HepG2 (cell line): ENCODE measurements around the gene HMGB4. TPM values are rescaled to one million over a fixed set of nuclear protein-coding genes. Genes with fewer than 3 reads are reported as not detected.

Experiments
- ATAC-seq: fragments of 200-7000 bp; cut with Tn5 transposase; 3 replicates; pipeline ENCODE4 v1.9.1; 2020; ENCODE audit warnings: mild to moderate bottlenecking, moderate library complexity
- BruUV-seq: library from RNA; stranded (reverse); fragments of 400-500 nt; replicated peaks from 2 replicates; lab custom pipeline; 2021; lab: Mats Ljungman, UMichigan
- CTCF ChIA-PET: fragments of 300-600 bp; formaldehyde crosslinking; extraction: SDS; loops from one replicate; lab custom pipeline; 2021; ENCODE audit warnings: low total read pairs, inconsistent platforms, low intra/inter-chr PET ratio; lab: Yijun Ruan, JAX
- POLR2A ChIA-PET: fragments of 350-600 bp; sonication (Branson Sonifier 250); formaldehyde crosslinking; loops from one replicate; lab custom pipeline; 2020; ENCODE audit warnings: antibody characterized with exemption, inconsistent platforms; lab: Yijun Ruan, JAX
- DNase-seq: peaks from one replicate; pipeline ENCODE4 v3.0.0-alpha.2; 2015; ENCODE audit warnings: low spot score
- FAIRE-seq: peaks from 3 replicates; lab custom pipeline; 2011; peaks lifted over from hg19 to GRCh38; lab: Jason Lieb, UNC
- H2AFZ ChIP-seq: one replicate; pipeline ENCODE4 v1.6.1; 2011; ENCODE audit warnings: low read length, inconsistent platforms
- H3K27ac ChIP-seq: fragments of 300-600 bp; 3 replicates; pipeline ENCODE4 v1.8.0; 2011; ENCODE audit warnings: mixed run types, mild to moderate bottlenecking, mixed read lengths, low read length, inconsistent platforms; ENCODE audit not compliant: insufficient read depth; ENCODE audit errors: extremely low read length
- H3K27me3 ChIP-seq, 2 experiments: fragments of 200-600 bp in 1 of 2; 2 replicates in 1 of 2; 3 replicates in 1 of 2; pipeline versions ENCODE4 v1.6.0 to v1.8.0; 2011; ENCODE audit warnings: low read length in 2 of 2, mild to moderate bottlenecking in 2 of 2, moderate library complexity in 2 of 2, inconsistent platforms in 1 of 2; ENCODE audit not compliant: insufficient read depth in 2 of 2, control insufficient read depth in 1 of 2
- H3K36me3 ChIP-seq, 2 experiments: fragments of 200-600 bp in 1 of 2; replicated peaks in 1 of 2; 2 replicates in 1 of 2; 3 replicates in 1 of 2; pipeline versions ENCODE4 v1.5.1 to v1.8.0; 2011; ENCODE audit warnings: low read length in 2 of 2, inconsistent platforms in 1 of 2; ENCODE audit not compliant: insufficient read depth in 2 of 2, control insufficient read depth in 1 of 2
- H3K4me1 ChIP-seq: 2 replicates; pipeline ENCODE4 v1.5.1; 2012; ENCODE audit warnings: low read length, inconsistent platforms; ENCODE audit not compliant: insufficient read depth
- H3K4me2 ChIP-seq: 2 replicates; pipeline ENCODE4 v1.6.0; 2011; ENCODE audit warnings: low read depth, low read length, inconsistent platforms
- H3K4me3 ChIP-seq, 3 experiments: fragments of 200-600 bp in 1 of 3; sonication (generic), shearing (Covaris generic) in 1 of 3; replicated peaks in 1 of 3; 2 replicates each; pipeline ENCODE4 v1.5.1; 2011 to 2016; ENCODE audit warnings: low read length in 3 of 3, inconsistent platforms in 2 of 3, low read depth in 2 of 3, mild to moderate bottlenecking in 2 of 3, control low read depth in 1 of 3, mixed read lengths in 1 of 3; ENCODE audit not compliant: insufficient read depth in 1 of 3
- H3K79me2 ChIP-seq: one replicate; pipeline ENCODE4 v1.6.1; 2011; ENCODE audit warnings: low read length, inconsistent platforms; ENCODE audit not compliant: insufficient read depth
- H3K9ac ChIP-seq: 2 replicates; pipeline ENCODE4 v1.6.0; 2011; ENCODE audit warnings: mild to moderate bottlenecking, low read depth, low read length, inconsistent platforms; ENCODE audit not compliant: insufficient read depth
- H3K9me3 ChIP-seq: 2 replicates; pipeline ENCODE4 v1.5.1; 2012; ENCODE audit warnings: mild to moderate bottlenecking, low read length
- H4K20me1 ChIP-seq: 2 replicates; pipeline ENCODE4 v1.6.0; 2011; ENCODE audit warnings: inconsistent platforms, mild to moderate bottlenecking, low read length, moderate library complexity; ENCODE audit not compliant: insufficient read depth
- PRPF4 ChIP-seq: fragments of 200-400 bp; formaldehyde crosslinking; IDR thresholded peaks from 2 replicates; pipeline ENCODE4 v1.6.1; 2016; ENCODE audit warnings: low read length, low read depth; ENCODE audit not compliant: poor library complexity, severe bottlenecking
- ZFYVE20 ChIP-seq: sonication (generic); formaldehyde crosslinking; IDR thresholded peaks from 2 replicates; pipeline ENCODE4 v1.8.0; 2023; ENCODE audit warnings: low read depth, mild to moderate bottlenecking, moderate library complexity, missing genetic modification reagents, borderline replicate concordance
- WGBS: methylation state at CpG from one replicate; pipeline ENCODE4 v1.1.6; 2017; ENCODE audit warnings: low lambda C conversion rate; 5-methylcytosine and 5-hydroxymethylcytosine counted together
- in situ Hi-C: cut with HindIII; loops from 2 replicates; pipeline ENCODE4 v1.10.0; 2017; ENCODE audit warnings: low pct_unique_long_range_greater_than_20kb; ENCODE audit not compliant: extremely low pct_ligation_motif_present
- intact Hi-C: fragments of 100-400 bp; cut with micrococcal nuclease; formaldehyde crosslinking; loops from one replicate; pipeline ENCODE4 v1.10.0; 2022; ENCODE audit not compliant: unreplicated experiment
- polyA plus RNA-seq, 8 experiments: library from polyadenylated mRNA; depleted of rRNA in 3 of 8; stranded (reverse) in 7 of 8; unstranded in 1 of 8; fragments of >200 nt; fragmentation: Illumina TruSeq in 4 of 8; extraction: Trizol in 4 of 8; gene quantifications; 2 replicates each; pipeline versions ENCODE4 v1.2.1 to v1.2.3, GENCODE V29; 2011 to 2016; ENCODE audit warnings: low read depth in 4 of 8, missing spikeins in 1 of 8, mixed read lengths in 1 of 8; ENCODE audit not compliant: insufficient read depth in 1 of 8
- total RNA-seq, 5 experiments: library from RNA; depleted of rRNA; stranded (reverse); fragments of >200 nt; fragmentation: Illumina TruSeq; extraction: Trizol; gene quantifications; 2 replicates each; pipeline ENCODE4 v1.2.3, GENCODE V29; 2016; ENCODE audit warnings: low read depth in 1 of 5
- TF ChIP-seq, protein P1 (sequence below): IDR thresholded peaks from 2 replicates; pipeline ENCODE4 v1.6.1; 2016; ENCODE audit warnings: missing biosample characterization, missing genetic modification reagents, low read depth
- TF ChIP-seq, protein P2 (sequence below), 2 experiments: IDR thresholded peaks; 2 replicates each; pipeline ENCODE4 v1.6.1; 2011 to 2012; ENCODE audit warnings: low read length in 2 of 2, borderline replicate concordance in 1 of 2, low read depth in 1 of 2, mild to moderate bottlenecking in 1 of 2, moderate library complexity in 1 of 2

Gene HMGB4
- total and polyA plus RNA-seq, 2 of the 13 experiments (the other 11 are each of a cell fraction or from before 2014, with no cell fraction given) = not detected

DNA sequence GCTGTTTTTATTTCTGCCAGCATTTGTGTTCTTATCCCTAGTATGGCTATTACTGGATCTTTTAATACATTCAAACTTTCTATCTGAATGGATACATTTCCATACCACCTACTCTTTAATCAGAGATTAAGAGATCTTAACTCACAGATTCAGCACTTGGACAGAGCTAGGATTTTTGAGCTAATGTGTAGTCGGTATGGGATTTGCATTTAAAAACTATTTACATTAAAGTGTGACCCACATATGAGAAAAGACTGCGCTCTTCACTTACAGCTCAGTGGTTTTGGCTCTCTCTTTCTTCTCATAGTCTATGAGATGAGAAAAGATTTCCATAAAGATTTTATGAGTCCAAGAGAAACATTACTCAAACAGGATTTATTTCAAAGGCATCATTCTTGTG lies 16.4 kb downstream of the HMGB4 start:
- no peak overlapping the region for H3K4me2 ChIP-seq
- ATAC-seq (no peak), DNase-seq (no peak)
- no peak overlapping the region for H3K9ac ChIP-seq
- no peaks in the 10 kb centered on the region for H3K9me3 ChIP-seq
- no TSS peak for BruUV-seq
- H3K4me3 ChIP-seq = no peak overlapping the region
- no peaks in the 10 kb centered on the region for H3K79me2 ChIP-seq
- POLR2A ChIA-PET = no interaction called here
- CTCF ChIA-PET = no interaction called here
- WGBS = 13% methylated on average over 2 of the region's 2 CpGs
- no peaks in the 10 kb centered on the region for H4K20me1 ChIP-seq
- intact Hi-C loops = no loop called here
- no peak overlapping the region for H3K27ac ChIP-seq
- in situ Hi-C loops = no loop called here
- TF ChIP-seq ZFYVE20 = no peak
- TF ChIP-seq, protein P1, sequence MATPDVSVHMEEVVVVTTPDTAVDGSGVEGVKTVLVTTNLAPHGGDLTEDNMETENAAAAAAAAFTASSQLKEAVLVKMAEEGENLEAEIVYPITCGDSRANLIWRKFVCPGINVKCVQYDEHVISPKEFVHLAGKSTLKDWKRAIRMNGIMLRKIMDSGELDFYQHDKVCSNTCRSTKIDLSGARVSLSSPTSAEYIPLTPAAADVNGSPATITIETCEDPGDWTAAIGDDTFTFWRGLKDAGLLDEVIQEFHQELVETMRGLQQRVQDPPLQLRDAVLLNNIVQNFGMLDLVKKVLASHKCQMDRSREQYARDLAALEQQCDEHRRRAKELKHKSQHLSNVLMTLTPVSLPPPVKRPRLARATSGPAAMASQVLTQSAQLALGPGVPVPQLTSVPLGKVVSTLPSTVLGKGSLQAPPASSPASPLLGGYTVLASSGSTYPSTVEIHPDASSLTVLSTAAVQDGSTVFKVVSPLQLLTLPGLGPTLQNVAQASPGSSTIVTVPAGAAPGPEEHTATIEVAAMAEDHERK (CRISPR knock-in tag) = no peak
- TF ChIP-seq, protein P2, sequence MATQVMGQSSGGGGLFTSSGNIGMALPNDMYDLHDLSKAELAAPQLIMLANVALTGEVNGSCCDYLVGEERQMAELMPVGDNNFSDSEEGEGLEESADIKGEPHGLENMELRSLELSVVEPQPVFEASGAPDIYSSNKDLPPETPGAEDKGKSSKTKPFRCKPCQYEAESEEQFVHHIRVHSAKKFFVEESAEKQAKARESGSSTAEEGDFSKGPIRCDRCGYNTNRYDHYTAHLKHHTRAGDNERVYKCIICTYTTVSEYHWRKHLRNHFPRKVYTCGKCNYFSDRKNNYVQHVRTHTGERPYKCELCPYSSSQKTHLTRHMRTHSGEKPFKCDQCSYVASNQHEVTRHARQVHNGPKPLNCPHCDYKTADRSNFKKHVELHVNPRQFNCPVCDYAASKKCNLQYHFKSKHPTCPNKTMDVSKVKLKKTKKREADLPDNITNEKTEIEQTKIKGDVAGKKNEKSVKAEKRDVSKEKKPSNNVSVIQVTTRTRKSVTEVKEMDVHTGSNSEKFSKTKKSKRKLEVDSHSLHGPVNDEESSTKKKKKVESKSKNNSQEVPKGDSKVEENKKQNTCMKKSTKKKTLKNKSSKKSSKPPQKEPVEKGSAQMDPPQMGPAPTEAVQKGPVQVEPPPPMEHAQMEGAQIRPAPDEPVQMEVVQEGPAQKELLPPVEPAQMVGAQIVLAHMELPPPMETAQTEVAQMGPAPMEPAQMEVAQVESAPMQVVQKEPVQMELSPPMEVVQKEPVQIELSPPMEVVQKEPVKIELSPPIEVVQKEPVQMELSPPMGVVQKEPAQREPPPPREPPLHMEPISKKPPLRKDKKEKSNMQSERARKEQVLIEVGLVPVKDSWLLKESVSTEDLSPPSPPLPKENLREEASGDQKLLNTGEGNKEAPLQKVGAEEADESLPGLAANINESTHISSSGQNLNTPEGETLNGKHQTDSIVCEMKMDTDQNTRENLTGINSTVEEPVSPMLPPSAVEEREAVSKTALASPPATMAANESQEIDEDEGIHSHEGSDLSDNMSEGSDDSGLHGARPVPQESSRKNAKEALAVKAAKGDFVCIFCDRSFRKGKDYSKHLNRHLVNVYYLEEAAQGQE (IDR thresholded peaks at IDR 0.05; ENCODE audit: borderline replicate concordance in 1 of 2, low read depth in 1 of 2, low read length in 2 of 2) = peak in 1 of 2 experiments; percentile 73; a peak in 2 of 4 replicates
- TF ChIP-seq PRPF4 = no peak
- TF ChIP-seq, all 625 proteins: peak for 1
- no peaks in the 10 kb centered on the region; a peak in 1 of 5 replicates for H3K27me3 ChIP-seq
- no peaks in the 10 kb centered on the region for H3K36me3 ChIP-seq
- no peak overlapping the region for H2AFZ ChIP-seq
- H3K4me1 ChIP-seq = no peaks in the 10 kb centered on the region
- no peak for FAIRE-seq
